SU-DHL-6 (cell line): ENCODE measurements around the gene ATP5PB.
A peak's percentile ranks its signal among the peaks of the same experiment; 100 is the strongest.

ENCODE experiments used
- H2AFZ ChIP-seq: fragments of 200-600 bp; sonication (generic); 2 replicates; pipeline ENCODE4 v1.6.1; 2014; ENCODE audit warnings: low read depth, mild to moderate bottlenecking, moderate library complexity, mixed read lengths, antibody characterized with exemption, low read length; ENCODE audit not compliant: severe bottlenecking
- H3F3A ChIP-seq: fragments of 200-600 bp; shearing (Covaris generic); 2 replicates; pipeline ENCODE4 v1.6.0; 2016; ENCODE audit warnings: antibody characterized with exemption, mild to moderate bottlenecking; ENCODE audit not compliant: insufficient read depth
- H3K27ac ChIP-seq: fragments of 200-600 bp; sonication (generic); 2 replicates; pipeline ENCODE4 v1.5.1; 2016; ENCODE audit warnings: low read depth, mild to moderate bottlenecking, low read length, moderate library complexity, mixed read lengths
- H3K27me3 ChIP-seq: fragments of 200-600 bp; sonication (generic), shearing (Covaris generic); 2 replicates; pipeline ENCODE4 v1.6.0; 2014; ENCODE audit warnings: mild to moderate bottlenecking, low read length
- H3K36me3 ChIP-seq: fragments of 200-600 bp; sonication (generic); 2 replicates; pipeline ENCODE4 v1.6.1; 2014; ENCODE audit warnings: mild to moderate bottlenecking, low read length, mixed read lengths
- H3K4me2 ChIP-seq: fragments of 300-600, 200-600 bp; shearing (Covaris generic), sonication (generic); 2 replicates; pipeline ENCODE4 v1.6.0; 2014; ENCODE audit warnings: low read length, low read depth, mild to moderate bottlenecking; ENCODE audit not compliant: poor library complexity, severe bottlenecking
- H3K4me3 ChIP-seq: fragments of 200-600 bp; sonication (generic); 2 replicates; pipeline ENCODE4 v1.5.1; 2014; ENCODE audit warnings: antibody characterized with exemption, low read length, mild to moderate bottlenecking, mixed read lengths; ENCODE audit not compliant: insufficient read depth, poor library complexity, severe bottlenecking
- H3K79me2 ChIP-seq: fragments of 200-600 bp; sonication (generic); 2 replicates; pipeline ENCODE4 v1.6.1; 2014; ENCODE audit warnings: mild to moderate bottlenecking, low read length, moderate library complexity; ENCODE audit not compliant: insufficient read depth
- H3K9ac ChIP-seq: fragments of 200-600 bp; sonication (generic); 2 replicates; pipeline ENCODE4 v1.7.0; 2014; ENCODE audit warnings: mild to moderate bottlenecking, low read length
- H3K9me2 ChIP-seq: fragments of 200-600 bp; sonication (generic); replicated peaks from 2 replicates; pipeline ENCODE4 v1.6.1; 2014; ENCODE audit warnings: low read length; ENCODE audit not compliant: insufficient read depth
- H3K9me3 ChIP-seq: fragments of 200-600 bp; sonication (generic); 2 replicates; pipeline ENCODE4 v1.6.1; 2014; ENCODE audit warnings: low read length, mixed read lengths; ENCODE audit not compliant: insufficient read depth
- H4K20me1 ChIP-seq: fragments of 200-600 bp; sonication (generic); 2 replicates; pipeline ENCODE4 v1.6.1; 2014; ENCODE audit warnings: low read depth, mild to moderate bottlenecking, antibody characterized with exemption, low read length, moderate library complexity, mixed read lengths
- CTCF ChIP-seq: fragments of 200-600 bp; sonication (generic); IDR thresholded peaks from one replicate; pipeline ENCODE4 v1.5.1; 2017; ENCODE audit warnings: antibody characterized with exemption, mild to moderate bottlenecking, low read length, moderate library complexity; ENCODE audit not compliant: insufficient read depth, poor library complexity, severe bottlenecking
- EZH2phosphoT487 ChIP-seq: fragments of 200-600 bp; sonication (generic), shearing (Covaris generic); conservative IDR thresholded peaks from 2 replicates; pipeline ENCODE4 v1.6.1; 2018; ENCODE audit warnings: mild to moderate bottlenecking, antibody characterized with exemption, low read length, moderate library complexity, mixed read lengths

ATP5PB gene

GRCh38 chr1:111476214-111476613 is 26.9 kb downstream of the ATP5PB start:
- no peak overlapping the region for H2AFZ ChIP-seq

GRCh38 chr1:111476761-111477309 is 27.6 kb downstream of the ATP5PB start:
- H3K4me3 ChIP-seq, result no peak overlapping the region
- peak overlapping the region; percentile 46 for H3K4me2 ChIP-seq
- peak overlapping the region; percentile 18; the same call in 1 of the 2 replicates for H3K9ac ChIP-seq
- H4K20me1 ChIP-seq, result no peaks in the 10 kb centered on the region
- TF ChIP-seq EZH2phosphoT487 (no peak), CTCF (no peak)
- H3K27ac ChIP-seq, result no peak overlapping the region
- H3K9me2 ChIP-seq, result no peaks in the 10 kb centered on the region
- no peaks in the 10 kb centered on the region for H3K9me3 ChIP-seq
- no peaks in the 10 kb centered on the region for H3F3A ChIP-seq
- H2AFZ ChIP-seq, result peak overlapping the region; percentile 85
- H3K27me3 ChIP-seq, result no peaks in the 10 kb centered on the region
- no peaks in the 10 kb centered on the region for H3K36me3 ChIP-seq
- no peaks in the 10 kb centered on the region for H3K79me2 ChIP-seq

More at GRCh38 chr1:111476214-111476613, 26.9 kb downstream of the ATP5PB start:
- H3K4me2 ChIP-seq, result peak overlapping the region; percentile 46
- no peaks in the 10 kb centered on the region for H3F3A ChIP-seq
- H3K27me3 ChIP-seq, result no peaks in the 10 kb centered on the region
- H3K79me2 ChIP-seq, result no peaks in the 10 kb centered on the region
- H4K20me1 ChIP-seq, result no peaks in the 10 kb centered on the region
- 0 out of 2 replicates have a peak overlapping the region, but pooled peaks have one; percentile 18 for H3K9ac ChIP-seq
- H3K27ac ChIP-seq, result no peak overlapping the region
- no peaks in the 10 kb centered on the region for H3K9me3 ChIP-seq
- H3K4me3 ChIP-seq, result no peak overlapping the region
- H3K36me3 ChIP-seq, result no peaks in the 10 kb centered on the region
- no peaks in the 10 kb centered on the region for H3K9me2 ChIP-seq
- TF ChIP-seq EZH2phosphoT487 (no peak), CTCF (no peak)

- Histone ChIP-seq H3K27ac (no peak overlapping the region), H2AFZ (no peak overlapping the region), H4K20me1 (no peaks in the 10 kb centered on the region), H3K4me2 (no peak overlapping the region), H3K27me3 (no peaks in the 10 kb centered on the region), H3K9me2 (no peaks in the 10 kb centered on the region), H3K9me3 (no peaks in the 10 kb centered on the region), H3K79me2 (no peaks in the 10 kb centered on the region), H3K9ac (no peak overlapping the region), H3K4me3 (no peak overlapping the region), H3K36me3 (no peaks in the 10 kb centered on the region), H3F3A (no peaks in the 10 kb centered on the region)
- TF ChIP-seq CTCF, result no peak
- no peak for TF ChIP-seq EZH2phosphoT487
These were observed 31.4 kb downstream of the ATP5PB start for GRCh38 chr1:111480674-111481073.
